IMR-90 (cell line): Measurements from ENCODE around the gene TRAPPC3. TPM values are rescaled to one million over a fixed set of nuclear protein-coding genes. Genes with fewer than 3 reads are reported as not detected.

ENCODE experiments used
- ATAC-seq: fragments of 200-7000 bp; cut with Tn5 transposase; 2 replicates; pipeline ENCODE4 v1.9.1; 2020; ENCODE audit warnings: low read depth, mild to moderate bottlenecking, moderate library complexity
- BruUV-seq: library from RNA; stranded (reverse); fragments of 400-500 nt; replicated peaks from 2 replicates; lab custom pipeline; 2021; lab: Mats Ljungman, UMichigan
- CTCF ChIA-PET: fragments of 300-600 bp; formaldehyde crosslinking; extraction: SDS; loops from one replicate; lab custom pipeline; 2021; ENCODE audit warnings: antibody characterized with exemption; lab: Yijun Ruan, JAX
- POLR2A ChIA-PET: fragments of 300-600 bp; sonication (Branson Sonifier 250); formaldehyde crosslinking; loops from one replicate; lab custom pipeline; 2022; ENCODE audit warnings: antibody characterized with exemption; ENCODE audit not compliant: unreplicated experiment; lab: Charles Lee
- DNase-seq: peaks from one replicate; pipeline ENCODE4 v3.0.0; 2013
- H2AFZ ChIP-seq: replicated peaks from 2 replicates; pipeline ENCODE3; 2013; ENCODE audit warnings: low read length, mild to moderate bottlenecking; ENCODE audit not compliant: poor library complexity
- H2AK5ac ChIP-seq: 2 replicates; pipeline ENCODE4 v1.6.1; 2013; ENCODE audit warnings: low read depth, low read length, inconsistent platforms
- H2AK9ac ChIP-seq: replicated peaks from 2 replicates; pipeline ENCODE3; 2013; ENCODE audit warnings: mild to moderate bottlenecking, low read depth, low read length, moderate library complexity; ENCODE audit not compliant: poor library complexity
- H2BK120ac ChIP-seq: 2 replicates; pipeline ENCODE4 v1.6.1; 2013; ENCODE audit warnings: low read depth, low read length, inconsistent platforms
- H2BK15ac ChIP-seq: 3 replicates; pipeline ENCODE4 v1.6.1; 2013; ENCODE audit warnings: low read depth, low read length, inconsistent platforms
- H2BK20ac ChIP-seq: 2 replicates; pipeline ENCODE4 v1.6.1; 2013; ENCODE audit warnings: low read depth, mild to moderate bottlenecking, inconsistent platforms, low read length, moderate library complexity
- H2BK5ac ChIP-seq: 2 replicates; pipeline ENCODE4 v1.6.1; 2013; ENCODE audit warnings: mild to moderate bottlenecking, low read depth, low read length, inconsistent platforms; ENCODE audit not compliant: poor library complexity, severe bottlenecking
- H3K14ac ChIP-seq: replicated peaks from 2 replicates; pipeline ENCODE4 v1.6.1; 2013; ENCODE audit warnings: low read depth, low read length, inconsistent platforms
- H3K18ac ChIP-seq: 2 replicates; pipeline ENCODE4 v1.6.1; 2013; ENCODE audit warnings: low read depth, low read length, control low read depth
- H3K23ac ChIP-seq: 2 replicates; pipeline ENCODE4 v1.6.1; 2013; ENCODE audit warnings: low read depth, low read length, inconsistent platforms
- H3K27ac ChIP-seq: 2 replicates; pipeline ENCODE4 v1.5.1; 2013; ENCODE audit warnings: mild to moderate bottlenecking, control low read depth, low read length; ENCODE audit not compliant: insufficient read depth
- H3K27me3 ChIP-seq: 2 replicates; pipeline ENCODE4 v1.6.1; 2013; ENCODE audit warnings: low read length; ENCODE audit not compliant: control insufficient read depth, insufficient read depth
- H3K36me3 ChIP-seq: 2 replicates; pipeline ENCODE4 v1.6.1; 2013; ENCODE audit warnings: low read length, mixed read lengths; ENCODE audit not compliant: control insufficient read depth, insufficient read depth
- H3K4ac ChIP-seq: 2 replicates; pipeline ENCODE4 v1.6.1; 2013; ENCODE audit warnings: low read depth, low read length, inconsistent platforms
- H3K4me1 ChIP-seq: 2 replicates; pipeline ENCODE4 v1.6.1; 2013; ENCODE audit warnings: low read length, mixed read lengths; ENCODE audit not compliant: control insufficient read depth, insufficient read depth
- H3K4me2 ChIP-seq: 2 replicates; pipeline ENCODE4 v1.6.1; 2013; ENCODE audit warnings: low read depth, mild to moderate bottlenecking, control low read depth, low read length, moderate library complexity
- H3K4me3 ChIP-seq: 2 replicates; pipeline ENCODE4 v1.5.1; 2013; ENCODE audit warnings: low read depth, mild to moderate bottlenecking, control low read depth, low read length, moderate library complexity; ENCODE audit not compliant: insufficient read depth
- H3K56ac ChIP-seq: 2 replicates; pipeline ENCODE4 v1.6.1; 2013; ENCODE audit warnings: low read length, inconsistent platforms; ENCODE audit not compliant: insufficient read depth; ENCODE audit errors: extremely low read depth
- H3K79me1 ChIP-seq, 2 experiments: 2 replicates each; pipeline ENCODE4 v1.6.1; 2013; ENCODE audit warnings: low read length in 2 of 2, inconsistent platforms in 1 of 2, low read depth in 1 of 2
- H3K9ac ChIP-seq: 2 replicates; pipeline ENCODE4 v1.6.1; 2013; ENCODE audit warnings: low read depth, low read length, control low read depth
- H3K9me1 ChIP-seq: 2 replicates; pipeline ENCODE4 v1.6.1; 2013; ENCODE audit warnings: low read length, inconsistent platforms; ENCODE audit not compliant: insufficient read depth
- H3K9me3 ChIP-seq: 2 replicates; pipeline ENCODE4 v1.6.1; 2013; ENCODE audit warnings: low read length; ENCODE audit not compliant: control insufficient read depth, insufficient read depth
- H4K20me1 ChIP-seq: 2 replicates; pipeline ENCODE4 v1.6.1; 2013; ENCODE audit warnings: low read length, inconsistent platforms; ENCODE audit not compliant: insufficient read depth
- H4K5ac ChIP-seq: 2 replicates; pipeline ENCODE4 v1.6.1; 2013; ENCODE audit warnings: mild to moderate bottlenecking, low read depth, low read length, control low read depth
- H4K8ac ChIP-seq, 2 experiments: 2 replicates each; pipeline ENCODE4 v1.6.1; 2013; ENCODE audit warnings: low read depth in 2 of 2, low read length in 2 of 2, control low read depth in 1 of 2, inconsistent platforms in 1 of 2
- H4K91ac ChIP-seq: 2 replicates; pipeline ENCODE4 v1.6.1; 2013; ENCODE audit warnings: low read depth, low read length, inconsistent platforms; ENCODE audit not compliant: insufficient read depth
- CHD1 ChIP-seq: IDR thresholded peaks from 2 replicates; pipeline ENCODE4 v1.6.1; 2012; ENCODE audit warnings: low read depth, low read length, improper control_type of control experiment
- MAZ ChIP-seq: IDR thresholded peaks from 2 replicates; pipeline ENCODE4 v1.6.1; 2012; ENCODE audit warnings: low read depth, mild to moderate bottlenecking, low read length, improper control_type of control experiment, moderate library complexity, borderline replicate concordance
- POLR2A ChIP-seq: IDR thresholded peaks from 2 replicates; pipeline ENCODE4 v1.6.1; 2012; ENCODE audit warnings: mild to moderate bottlenecking, low read depth, low read length
- WGBS, 2 experiments: methylation state at CpG; one replicate each; pipeline versions ENCODE4 v1.1.5 to v1.1.7; 2013; ENCODE audit warnings: missing lambda C conversion rate in 2 of 2; ENCODE audit not compliant: insufficient read length in 1 of 2; ENCODE audit errors: extremely low coverage in 2 of 2; 5-methylcytosine and 5-hydroxymethylcytosine counted together
- dilution Hi-C: fragments of 300-500 bp; cut with HindIII; formaldehyde crosslinking; loops from one replicate; pipeline ENCODE4 v1.14.3; 2018; ENCODE audit warnings: low sequenced_read_pairs; ENCODE audit not compliant: unreplicated experiment
- in situ Hi-C: fragments of 300-500 bp; cut with MboI; formaldehyde crosslinking; loops from 3 replicates; pipeline ENCODE4 v1.14.3; 2019; ENCODE audit warnings: low sequenced_read_pairs, inconsistent platforms, mixed read lengths
- intact Hi-C: fragments of 100-400 bp; cut with micrococcal nuclease; formaldehyde crosslinking; loops from 2 replicates; pipeline ENCODE4 v1.10.0; 2022
- polyA plus RNA-seq, 3 experiments: library from polyadenylated mRNA; depleted of rRNA; stranded (reverse); fragments of >200 nt; gene quantifications; 2 replicates each; pipeline ENCODE4 v1.2.3, GENCODE V29; 2012; ENCODE audit warnings: low replicate concordance in 1 of 3
- total RNA-seq: library from RNA; depleted of rRNA; stranded (reverse); fragments of >200 nt; gene quantifications from 2 replicates; pipeline ENCODE4 v1.2.3, GENCODE V29; 2012

TRAPPC3 gene
- total and polyA plus RNA-seq, 2 of the 4 experiments (the other 2 are of a cell fraction): 76.0 to 77.8 TPM

- Histone ChIP-seq H3K9me3 (no peaks in the 10 kb centered on the region), H2AK5ac (peak overlapping the region; percentile 81), H2AFZ (peak overlapping the region; percentile 100), H2BK20ac (no peak overlapping the region), H4K91ac (peak overlapping the region; percentile 74), H2AK9ac (peak overlapping the region; percentile 99), H3K9me1 (peaks cover 6% of the 10 kb centered on the region; the same call in 1 of the 2 replicates), H2BK120ac (no peak overlapping the region; the same call in 1 of the 2 replicates), H3K79me1 (peaks cover 38 to 47% of the 10 kb centered on the region in 2 experiments), H4K20me1 (peaks cover 7% of the 10 kb centered on the region; the same call in 1 of the 2 replicates), H3K4me2 (peak overlapping the region; percentile 99), H3K23ac (peak overlapping the region; percentile 89), H3K4me3 (peak overlapping the region; percentile 75), H3K4ac (peak overlapping the region; percentile 92), H2BK5ac (peak overlapping the region; percentile 69), H3K4me1 (peaks cover 2% of the 10 kb centered on the region; the same call in 1 of the 2 replicates), H3K56ac (peak overlapping the region; percentile 82), H4K5ac (peak overlapping the region; percentile 84), H3K9ac (peak overlapping the region; percentile 86), H3K36me3 (peaks cover 30% of the 10 kb centered on the region), H2BK15ac (no peak overlapping the region), H3K14ac (peak overlapping the region; percentile 64), H3K27ac (peak overlapping the region; percentile 71), H3K27me3 (no peaks in the 10 kb centered on the region), H3K18ac (0 out of 2 replicates have a peak overlapping the region, but pooled peaks have one; percentile 10), H4K8ac (peak overlapping the region; percentile 93 to 97)
- dilution Hi-C loops: no loop called here
- POLR2A ChIA-PET: no interaction called here
- DNase-seq (peak; percentile 58), ATAC-seq (peak; percentile 33)
- no TSS peak for BruUV-seq
- CTCF ChIA-PET: no interaction called here
- intact Hi-C loops: loop anchor here (10.0 kb wide), 1 partner anchor 155 kb away; the partner anchor contains the start of gene AGO3
- TF ChIP-seq MAZ: 0 out of 2 replicates have a peak, but pooled peaks have one; percentile 18
- no peak for TF ChIP-seq CHD1
- peak; percentile 57; the same call in 1 of the 2 replicates for TF ChIP-seq POLR2A
- WGBS, 2 experiments: 4% methylated on average over 16 of the region's 32 CpGs; no CpG with 5 or more reads in 1 of the 2 experiments
- in situ Hi-C loops: no loop called here
Measured at GRCh38 chr1:36089393-36090121, 59.7 kb downstream of the TRAPPC3 start.
